A673 (cell line): ENCODE measurements around the gene LIME1. TPM values are rescaled to one million over a fixed set of nuclear protein-coding genes. Genes with fewer than 3 reads are reported as not detected.

Source experiments
- BruUV-seq: library from RNA; stranded (reverse); fragments of 400-500 nt; replicated peaks from 2 replicates; lab custom pipeline; 2021; lab: Mats Ljungman, UMichigan
- CTCF ChIA-PET: fragments of 300-600 bp; sonication (Branson Sonifier 250); formaldehyde crosslinking; loops from one replicate; lab custom pipeline; 2022; ENCODE audit warnings: antibody characterized with exemption; lab: Charles Lee
- POLR2A ChIA-PET: fragments of 300-600 bp; sonication (Branson Sonifier 250); formaldehyde crosslinking; loops from one replicate; lab custom pipeline; 2022; ENCODE audit warnings: antibody characterized with exemption; ENCODE audit not compliant: low non-redundant PET; lab: Charles Lee
- DNase-seq: peaks from one replicate; pipeline ENCODE4 v3.0.0-alpha.2; 2015; ENCODE audit warnings: low spot score
- H3K27ac ChIP-seq: fragments of 200-600 bp; sonication (generic); 2 replicates; pipeline ENCODE4 v1.5.1; 2016; ENCODE audit warnings: mixed run types, low read depth, mild to moderate bottlenecking, mixed read lengths, antibody characterized with exemption, low read length; ENCODE audit not compliant: poor library complexity, severe bottlenecking
- H3K27me3 ChIP-seq: fragments of 200-600 bp; sonication (generic); replicated peaks from 2 replicates; pipeline ENCODE4 v1.6.1; 2017; ENCODE audit warnings: mixed run types, low read depth, mild to moderate bottlenecking, mixed read lengths, antibody characterized with exemption, low read length; ENCODE audit not compliant: insufficient read depth, poor library complexity
- H3K36me3 ChIP-seq: fragments of 200-600 bp; sonication (generic); 2 replicates; pipeline ENCODE4 v1.6.1; 2016; ENCODE audit warnings: mixed run types, mild to moderate bottlenecking, mixed read lengths, antibody characterized with exemption, low read length; ENCODE audit not compliant: insufficient read depth, poor library complexity, severe bottlenecking
- H3K4me1 ChIP-seq: fragments of 200-600 bp; sonication (generic); 2 replicates; pipeline ENCODE4 v1.6.1; 2017; ENCODE audit warnings: mixed run types, mild to moderate bottlenecking, mixed read lengths, antibody characterized with exemption, low read length; ENCODE audit not compliant: insufficient read depth, poor library complexity, severe bottlenecking
- H3K4me3 ChIP-seq: fragments of 200-600 bp; sonication (generic); 2 replicates; pipeline ENCODE4 v1.5.1; 2016; ENCODE audit warnings: low read depth, mixed run types, mild to moderate bottlenecking, mixed read lengths, low read length; ENCODE audit not compliant: poor library complexity, severe bottlenecking
- H3K9me3 ChIP-seq: fragments of 200-600 bp; sonication (generic); 2 replicates; pipeline ENCODE4 v1.6.1; 2016; ENCODE audit warnings: mixed run types, low read depth, mild to moderate bottlenecking, mixed read lengths, antibody characterized with exemption, low read length; ENCODE audit not compliant: poor library complexity, severe bottlenecking
- EZH2 ChIP-seq: fragments of 200-600 bp; sonication (generic); IDR thresholded peaks from 2 replicates; pipeline ENCODE4 v1.6.1; 2017; ENCODE audit warnings: borderline replicate concordance, low read depth, mild to moderate bottlenecking, mixed read lengths, antibody characterized with exemption, low read length; ENCODE audit not compliant: poor library complexity, severe bottlenecking
- intact Hi-C: fragments of 100-400 bp; cut with micrococcal nuclease; formaldehyde crosslinking; loops from one replicate; pipeline ENCODE4 v1.10.0; 2022; ENCODE audit not compliant: unreplicated experiment
- total RNA-seq: library from RNA; stranded (reverse); gene quantifications from 2 replicates; pipeline ENCODE4 v1.2.3, GENCODE V29; 2021
- TF ChIP-seq, protein P1 (sequence below): fragments of 300-800, 200-600 bp; sonication (generic); conservative IDR thresholded peaks from 2 replicates; pipeline ENCODE4 v1.5.1; 2017; ENCODE audit warnings: low read depth, mild to moderate bottlenecking, antibody characterized with exemption, low read length, moderate library complexity, mixed read lengths

LIME1 gene
- total RNA-seq, 1 experiment from 2014 or later, result 16.3 TPM

DNA sequence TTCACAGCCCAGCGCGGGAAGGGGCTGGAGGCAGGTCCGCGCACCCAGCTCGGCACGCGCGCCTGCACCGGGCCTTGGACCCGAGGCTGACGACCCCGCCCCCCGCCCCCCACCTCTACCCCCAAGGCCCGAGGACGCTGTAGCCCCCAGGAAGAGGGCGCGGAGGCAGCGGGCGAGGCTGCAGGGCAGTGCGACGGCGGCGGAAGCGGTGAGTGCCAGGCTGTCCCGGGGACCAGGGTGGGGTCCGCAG is 1.2 kb downstream of the LIME1 start:
- Histone ChIP-seq H3K4me3 (no peak overlapping the region), H3K9me3 (no peaks in the 10 kb centered on the region), H3K4me1 (peaks cover 16% of the 10 kb centered on the region), H3K36me3 (peaks cover 18% of the 10 kb centered on the region), H3K27me3 (no peaks in the 10 kb centered on the region), H3K27ac (no peak overlapping the region)
- BruUV-seq, result no TSS peak
- intact Hi-C loops, result no loop called here
- DNase-seq, result no peak
- ChIA-PET CTCF (no interaction called here), POLR2A (no interaction called here)
- TF ChIP-seq, protein P1, sequence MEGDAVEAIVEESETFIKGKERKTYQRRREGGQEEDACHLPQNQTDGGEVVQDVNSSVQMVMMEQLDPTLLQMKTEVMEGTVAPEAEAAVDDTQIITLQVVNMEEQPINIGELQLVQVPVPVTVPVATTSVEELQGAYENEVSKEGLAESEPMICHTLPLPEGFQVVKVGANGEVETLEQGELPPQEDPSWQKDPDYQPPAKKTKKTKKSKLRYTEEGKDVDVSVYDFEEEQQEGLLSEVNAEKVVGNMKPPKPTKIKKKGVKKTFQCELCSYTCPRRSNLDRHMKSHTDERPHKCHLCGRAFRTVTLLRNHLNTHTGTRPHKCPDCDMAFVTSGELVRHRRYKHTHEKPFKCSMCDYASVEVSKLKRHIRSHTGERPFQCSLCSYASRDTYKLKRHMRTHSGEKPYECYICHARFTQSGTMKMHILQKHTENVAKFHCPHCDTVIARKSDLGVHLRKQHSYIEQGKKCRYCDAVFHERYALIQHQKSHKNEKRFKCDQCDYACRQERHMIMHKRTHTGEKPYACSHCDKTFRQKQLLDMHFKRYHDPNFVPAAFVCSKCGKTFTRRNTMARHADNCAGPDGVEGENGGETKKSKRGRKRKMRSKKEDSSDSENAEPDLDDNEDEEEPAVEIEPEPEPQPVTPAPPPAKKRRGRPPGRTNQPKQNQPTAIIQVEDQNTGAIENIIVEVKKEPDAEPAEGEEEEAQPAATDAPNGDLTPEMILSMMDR, result no peak
- no peak for TF ChIP-seq EZH2

DNA sequence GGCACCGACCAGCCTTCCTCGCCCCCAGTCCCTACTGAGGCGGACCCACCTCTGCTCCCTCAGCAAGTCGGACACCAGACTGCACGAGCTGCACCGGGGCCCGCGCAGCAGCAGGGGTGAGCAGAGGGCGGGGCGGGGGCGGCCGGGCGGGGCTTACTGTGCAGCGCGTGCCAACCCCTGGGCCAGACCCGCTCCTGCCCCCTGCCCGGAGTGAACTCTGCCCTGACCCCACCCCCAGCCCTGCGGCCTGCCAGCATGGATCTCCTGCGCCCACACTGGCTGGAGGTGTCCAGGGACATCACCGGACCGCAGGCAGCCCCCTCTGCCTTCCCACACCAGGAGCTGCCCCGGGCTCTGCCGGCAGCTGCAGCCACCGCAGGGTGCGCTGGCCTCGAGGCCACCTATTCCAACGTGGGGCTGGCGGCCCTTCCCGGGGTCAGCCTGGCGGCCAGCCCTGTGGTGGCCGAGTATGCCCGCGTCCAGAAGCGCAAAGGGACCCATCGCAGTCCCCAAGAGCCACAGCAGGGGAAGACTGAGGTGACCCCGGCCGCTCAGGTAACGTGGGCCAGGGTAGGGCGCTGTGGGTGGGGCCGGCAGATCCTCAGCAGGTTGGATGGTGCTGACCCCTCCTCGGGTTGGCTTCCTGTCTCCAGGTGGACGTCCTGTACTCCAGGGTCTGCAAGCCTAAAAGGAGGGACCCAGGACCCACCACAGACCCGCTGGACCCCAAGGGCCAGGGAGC is 1.7 kb downstream of the LIME1 start:
- CTCF ChIA-PET, result interaction anchor here (0.5 kb wide), 1 partner anchor 1351 kb away, joined by 9 read pairs; the partner anchor contains the start of gene RPS21
- no peak for DNase-seq
- no peak overlapping the region for H3K4me3 ChIP-seq
- peaks cover 20% of the 10 kb centered on the region for H3K36me3 ChIP-seq
- no peak overlapping the region for H3K27ac ChIP-seq
- TF ChIP-seq, protein P1, result no peak
- no peak for TF ChIP-seq EZH2
- peaks cover 16% of the 10 kb centered on the region for H3K4me1 ChIP-seq
- intact Hi-C loops, result no loop called here
- H3K27me3 ChIP-seq, result no peaks in the 10 kb centered on the region
- no TSS peak for BruUV-seq
- no peaks in the 10 kb centered on the region for H3K9me3 ChIP-seq
- POLR2A ChIA-PET, result no interaction called here

DNA sequence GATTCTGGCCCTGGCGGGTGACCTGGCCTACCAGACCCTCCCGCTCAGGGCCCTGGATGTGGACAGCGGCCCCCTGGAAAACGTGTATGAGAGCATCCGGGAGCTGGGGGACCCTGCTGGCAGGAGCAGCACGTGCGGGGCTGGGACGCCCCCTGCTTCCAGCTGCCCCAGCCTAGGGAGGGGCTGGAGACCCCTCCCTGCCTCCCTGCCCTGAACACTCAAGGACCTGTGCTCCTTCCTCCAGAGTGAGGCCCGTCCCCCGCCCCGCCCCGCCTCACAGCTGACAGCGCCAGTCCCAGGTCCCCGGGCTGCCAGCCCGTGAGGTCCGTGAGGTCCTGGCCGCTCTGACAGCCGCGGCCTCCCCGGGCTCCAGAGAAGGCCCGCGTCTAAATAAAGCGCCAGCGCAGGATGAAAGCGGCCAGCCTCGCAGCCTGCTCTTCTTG is 2.2 kb downstream of the LIME1 start:
- POLR2A ChIA-PET, result no interaction called here
- intact Hi-C loops, result no loop called here
- Histone ChIP-seq H3K27ac (no peak overlapping the region), H3K4me1 (peaks cover 16% of the 10 kb centered on the region), H3K27me3 (no peaks in the 10 kb centered on the region), H3K9me3 (no peaks in the 10 kb centered on the region), H3K4me3 (no peak overlapping the region), H3K36me3 (peaks cover 26% of the 10 kb centered on the region)
- no TSS peak for BruUV-seq
- CTCF ChIA-PET, result no interaction called here
- TF ChIP-seq, protein P1, result no peak
- no peak for TF ChIP-seq EZH2
- DNase-seq, result no peak
